Testis (tissue), 3 donors: ENCODE measurements around the gene PLEKHO2. TPM values are rescaled to one million over a fixed set of nuclear protein-coding genes. Genes with fewer than 3 reads are reported as not detected.

Experiments used
- DNase-seq: peaks from one replicate; pipeline ENCODE4 v3.0.0-alpha.2; 2019
- H3K27ac ChIP-seq, 2 donors: fragments of 200-600 bp; sonication (generic); one replicate each; pipeline ENCODE4 v1.5.1; 2019
- H3K27me3 ChIP-seq: fragments of 200-600 bp; sonication (generic); one replicate; pipeline ENCODE4 v1.5.1; 2019
- H3K36me3 ChIP-seq: fragments of 200-600 bp; sonication (generic); one replicate; pipeline ENCODE4 v1.5.1; 2017; ENCODE audit warnings: low read depth; ENCODE audit errors: missing control alignments
- H3K4me1 ChIP-seq: fragments of 200-600 bp; sonication (generic); one replicate; pipeline ENCODE4 v1.5.1; 2019
- H3K4me3 ChIP-seq, 2 donors: fragments of 200-600 bp; sonication (generic); one replicate each; pipeline ENCODE4 v1.5.1; 2017 to 2019
- H3K9me3 ChIP-seq: fragments of 200-600 bp; sonication (generic); one replicate; pipeline ENCODE4 v1.5.1; 2017
- POLR2A ChIP-seq: fragments of 450-650 bp; IDR thresholded peaks from one replicate; pipeline ENCODE4 v1.6.1; 2017; ENCODE audit warnings: antibody characterized with exemption, mild to moderate bottlenecking, moderate library complexity
- WGBS, 2 donors: methylation state at CpG; one replicate each; pipeline ENCODE4 v1.1.5; 2018; 5-methylcytosine and 5-hydroxymethylcytosine counted together
- intact Hi-C: fragments of 100-400 bp; cut with DNase I; formaldehyde crosslinking; loops from one replicate; pipeline ENCODE4 v1.15.1; 2023; ENCODE audit warnings: low total_unique reads
- polyA plus RNA-seq: library from polyadenylated mRNA; stranded (reverse); fragments of 350-450 nt; fragmentation: Illumina TruSeq; extraction: RNeasy Lipid Tissue Mini Kit (QIAGEN cat#74804); gene quantifications from one replicate; pipeline ENCODE4 v1.2.3, GENCODE V29; 2014; ENCODE audit warnings: low read depth, low replicate concordance; ENCODE audit not compliant: insufficient read depth
- total RNA-seq, 2 donors: library from RNA; depleted of rRNA; stranded (reverse); fragments of >200 nt; gene quantifications; one replicate each; pipeline ENCODE4 v1.2.3, GENCODE V29; 2016
- TF ChIP-seq, protein P1 (sequence below), 3 experiments: fragments of 450-650 bp in 2 of 3; fragments of 200-600 bp in 1 of 3; sonication (generic) in 1 of 3; IDR thresholded peaks; one replicate each; pipeline ENCODE4 v1.5.1; 2016 to 2019; ENCODE audit warnings: antibody characterized with exemption in 3 of 3, mild to moderate bottlenecking in 2 of 3, moderate library complexity in 1 of 3

The PLEKHO2 gene
- total and polyA plus RNA-seq, 3 donors from 2014 or later = 17.2 to 28.9 (median 19.3) TPM

DNA sequence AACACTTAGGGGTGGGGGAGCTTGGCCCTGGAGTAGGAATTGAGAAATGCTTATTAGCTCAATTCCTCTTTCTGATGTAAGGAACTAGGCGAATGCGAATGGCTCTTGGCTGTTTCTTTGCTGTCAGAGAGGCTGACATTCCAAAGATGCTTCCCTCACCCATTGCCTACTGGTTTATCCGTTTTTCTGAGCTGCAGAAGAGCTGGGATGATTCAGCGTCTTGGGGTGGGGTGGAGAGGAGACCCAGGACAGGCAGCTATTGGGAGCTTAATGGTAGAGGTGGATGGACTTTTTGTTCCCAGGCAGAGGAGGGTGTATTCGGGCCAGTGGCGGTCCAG lies 9.8 kb downstream of the PLEKHO2 start:
- H3K4me1 ChIP-seq = peaks cover 47% of the 10 kb centered on the region
- H3K36me3 ChIP-seq = no peaks in the 10 kb centered on the region
- intact Hi-C loops = no loop called here
- DNase-seq = no peak
- no peaks in the 10 kb centered on the region for H3K27me3 ChIP-seq
- TF ChIP-seq, protein P1, sequence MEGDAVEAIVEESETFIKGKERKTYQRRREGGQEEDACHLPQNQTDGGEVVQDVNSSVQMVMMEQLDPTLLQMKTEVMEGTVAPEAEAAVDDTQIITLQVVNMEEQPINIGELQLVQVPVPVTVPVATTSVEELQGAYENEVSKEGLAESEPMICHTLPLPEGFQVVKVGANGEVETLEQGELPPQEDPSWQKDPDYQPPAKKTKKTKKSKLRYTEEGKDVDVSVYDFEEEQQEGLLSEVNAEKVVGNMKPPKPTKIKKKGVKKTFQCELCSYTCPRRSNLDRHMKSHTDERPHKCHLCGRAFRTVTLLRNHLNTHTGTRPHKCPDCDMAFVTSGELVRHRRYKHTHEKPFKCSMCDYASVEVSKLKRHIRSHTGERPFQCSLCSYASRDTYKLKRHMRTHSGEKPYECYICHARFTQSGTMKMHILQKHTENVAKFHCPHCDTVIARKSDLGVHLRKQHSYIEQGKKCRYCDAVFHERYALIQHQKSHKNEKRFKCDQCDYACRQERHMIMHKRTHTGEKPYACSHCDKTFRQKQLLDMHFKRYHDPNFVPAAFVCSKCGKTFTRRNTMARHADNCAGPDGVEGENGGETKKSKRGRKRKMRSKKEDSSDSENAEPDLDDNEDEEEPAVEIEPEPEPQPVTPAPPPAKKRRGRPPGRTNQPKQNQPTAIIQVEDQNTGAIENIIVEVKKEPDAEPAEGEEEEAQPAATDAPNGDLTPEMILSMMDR (IDR thresholded peaks at IDR 0.05) = no peak
- TF ChIP-seq POLR2A = no peak
- 53 to 68% methylated on average over 6 of the region's 6 CpGs for WGBS, 2 donors
- H3K4me3 ChIP-seq = no peak overlapping the region
- H3K27ac ChIP-seq = peak overlapping the region in 1 of 2 donors; percentile 62
- no peaks in the 10 kb centered on the region for H3K9me3 ChIP-seq

DNA sequence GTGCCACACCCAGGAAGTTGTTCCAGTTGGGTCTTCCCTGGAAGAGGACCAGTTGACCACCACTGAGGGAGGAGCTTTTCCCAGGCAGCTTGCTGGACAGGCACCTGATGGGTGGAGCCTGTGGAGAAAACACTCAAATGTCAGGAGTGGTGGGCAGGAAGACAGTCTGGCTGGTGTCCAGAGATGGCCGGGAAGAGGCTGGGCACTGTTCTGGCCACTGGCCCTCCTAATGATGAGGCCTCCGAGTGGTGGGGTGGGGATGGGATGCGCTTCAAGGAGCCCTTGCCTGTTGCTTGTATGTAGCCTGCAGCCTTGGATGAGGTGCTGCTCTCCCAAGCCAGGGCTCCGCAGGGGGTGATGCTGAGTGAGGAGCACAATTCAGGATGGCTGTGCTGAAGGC lies 12.3 kb downstream of the PLEKHO2 start:
- WGBS, 2 donors = 73 to 74% methylated on average over 4 of the region's 4 CpGs
- Histone ChIP-seq H3K4me3 (no peak overlapping the region), H3K9me3 (no peaks in the 10 kb centered on the region), H3K4me1 (peaks cover 61% of the 10 kb centered on the region), H3K27ac (peak overlapping the region; percentile 37 to 53), H3K27me3 (no peaks in the 10 kb centered on the region), H3K36me3 (no peaks in the 10 kb centered on the region)
- no peak for TF ChIP-seq POLR2A
- TF ChIP-seq, protein P1 (IDR thresholded peaks at IDR 0.05) = no peak
- intact Hi-C loops = no loop called here
- no peak for DNase-seq

DNA sequence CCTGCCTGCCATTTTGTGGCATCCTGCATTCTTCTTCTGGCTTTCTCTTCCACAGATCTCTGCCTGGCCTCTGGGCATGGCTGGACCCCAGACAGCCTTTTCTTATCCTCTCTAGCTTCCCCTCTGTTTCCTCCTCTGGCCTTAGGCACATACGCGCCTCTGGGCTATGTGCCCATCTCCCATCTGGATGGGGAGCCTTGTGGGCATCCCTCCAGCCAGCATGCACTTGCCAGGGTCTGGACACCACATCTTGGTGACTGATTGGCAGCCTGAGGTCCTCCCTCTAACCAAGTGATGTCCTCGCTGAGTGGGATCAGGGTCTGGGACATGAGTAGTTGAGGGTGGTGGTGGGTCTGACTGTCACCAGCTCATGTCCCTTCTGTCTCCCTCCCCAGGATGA lies 12.8 kb downstream of the PLEKHO2 start:
- Histone ChIP-seq H3K4me3 (no peak overlapping the region), H3K9me3 (no peaks in the 10 kb centered on the region), H3K27ac (peak overlapping the region; percentile 53 to 87), H3K36me3 (no peaks in the 10 kb centered on the region), H3K27me3 (no peaks in the 10 kb centered on the region), H3K4me1 (peaks cover 61% of the 10 kb centered on the region)
- TF ChIP-seq POLR2A = no peak
- TF ChIP-seq, protein P1 (IDR thresholded peaks at IDR 0.05) = no peak
- WGBS, 2 donors = 65 to 69% methylated on average over 3 of the region's 3 CpGs
- intact Hi-C loops = no loop called here
- no peak for DNase-seq

DNA sequence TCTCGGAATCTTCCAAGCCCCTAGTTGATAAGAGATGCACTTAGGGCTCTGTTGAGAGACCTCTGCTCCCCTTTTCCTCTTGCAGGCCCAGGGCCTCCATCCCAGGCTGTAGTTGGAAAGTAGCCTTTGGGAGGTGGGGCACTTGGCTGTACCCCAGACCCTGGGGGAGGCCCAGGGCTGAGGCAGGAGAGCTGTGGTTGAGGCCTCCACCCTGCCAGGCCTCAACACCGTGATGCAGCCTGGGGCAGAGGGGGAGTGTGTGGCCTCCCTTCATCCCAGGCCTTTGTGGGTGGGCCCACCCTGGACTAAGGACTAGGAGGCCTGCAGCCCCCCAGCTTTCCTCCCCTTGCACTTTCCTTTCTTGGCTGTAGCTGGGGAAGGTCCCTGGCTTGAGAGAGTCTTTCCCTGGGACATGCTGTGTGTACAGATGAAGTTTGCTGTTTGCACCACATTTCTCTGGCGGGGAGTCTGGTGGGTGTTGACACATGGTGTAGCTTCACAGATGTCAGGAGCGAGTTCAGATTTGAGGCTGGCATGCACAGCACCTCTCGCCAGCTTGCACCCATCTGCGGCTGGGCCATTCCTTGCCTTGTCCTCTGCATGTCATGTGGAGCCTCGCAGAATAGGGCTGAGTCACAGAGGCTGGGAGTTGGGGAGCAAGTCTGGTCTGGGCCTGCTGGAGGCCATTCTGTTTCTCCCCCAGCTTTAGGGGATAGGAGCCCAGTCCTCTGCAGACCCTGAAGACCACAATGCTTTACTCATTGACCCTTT lies 13.7 kb downstream of the PLEKHO2 start:
- TF ChIP-seq POLR2A = no peak
- TF ChIP-seq, protein P1 (IDR thresholded peaks at IDR 0.05) = no peak
- Histone ChIP-seq H3K27ac (peak overlapping the region; percentile 4 to 87), H3K4me1 (peaks cover 61% of the 10 kb centered on the region), H3K27me3 (no peaks in the 10 kb centered on the region), H3K36me3 (no peaks in the 10 kb centered on the region), H3K9me3 (no peaks in the 10 kb centered on the region), H3K4me3 (no peak overlapping the region)
- WGBS, 2 donors = 51 to 54% methylated on average over 2 to 7 of the region's 7 CpGs
- DNase-seq = no peak
- intact Hi-C loops = no loop called here
